Ascending aorta (tissue), 2 donors: ENCODE data around the gene PTGR3. TPM values are rescaled to one million over a fixed set of nuclear protein-coding genes. Genes with fewer than 3 reads are reported as not detected.
"Not testable (repeated sequence)": the region's sequence is repeated elsewhere in the genome, so short reads cannot be mapped to it uniquely, and the experiment has no call there.

ENCODE experiments used
- DNase-seq, 2 donors: peaks; one replicate each; pipeline ENCODE4 v3.0.0-alpha.2; 2019; ENCODE audit warnings: low spot score in 2 of 2
- H3K27ac ChIP-seq, 2 donors: fragments of 200-600 bp; sonication (generic); one replicate each; pipeline ENCODE4 v1.5.1; 2016 to 2017; ENCODE audit warnings: mild to moderate bottlenecking in 1 of 2
- H3K27me3 ChIP-seq: fragments of 200-600 bp; sonication (generic); one replicate; pipeline ENCODE4 v1.5.1; 2017
- H3K36me3 ChIP-seq, 2 donors: fragments of 200-600 bp; sonication (generic); one replicate each; pipeline ENCODE4 v1.5.1; 2016
- H3K4me1 ChIP-seq, 2 donors: fragments of 200-600 bp; sonication (generic); one replicate each; pipeline ENCODE4 v1.5.1; 2016 to 2017; ENCODE audit warnings: mild to moderate bottlenecking in 1 of 2
- H3K4me3 ChIP-seq, 2 donors: fragments of 200-600 bp; sonication (generic); one replicate each; pipeline ENCODE4 v1.5.1; 2016 to 2017; ENCODE audit warnings: mild to moderate bottlenecking in 1 of 2
- H3K9me3 ChIP-seq, 2 donors: fragments of 200-600 bp; sonication (generic); one replicate each; pipeline ENCODE4 v1.5.1; 2016
- intact Hi-C: fragments of 100-400 bp; cut with DNase I; formaldehyde crosslinking; loops from one replicate; pipeline ENCODE4 v1.15.1; 2023
- total RNA-seq: library from RNA; depleted of rRNA; stranded (reverse); fragments of >200 nt; gene quantifications from one replicate; pipeline ENCODE4 v1.1.0, GENCODE V29; 2016
- TF ChIP-seq, protein P1 (sequence below), 3 experiments: fragments of 200-600 bp in 2 of 3; fragments of 450-650 bp in 1 of 3; sonication (generic) in 2 of 3; IDR thresholded peaks; one replicate each; pipeline ENCODE4 v1.5.1; 2016 to 2019; ENCODE audit warnings: antibody characterized with exemption in 3 of 3, mild to moderate bottlenecking in 1 of 3, moderate library complexity in 1 of 3

PTGR3 gene
- total RNA-seq, 1 donor from 2014 or later = 10.1 TPM

GRCh38 chr18:75192899-75193298 is 16.0 kb downstream of the PTGR3 start:
- Histone ChIP-seq H3K27ac (no peak overlapping the region), H3K4me3 (no peak overlapping the region), H3K4me1 (no peaks in the 10 kb centered on the region), H3K36me3 (no peaks in the 10 kb centered on the region), H3K27me3 (no peaks in the 10 kb centered on the region), H3K9me3 (no peaks in the 10 kb centered on the region)
- DNase-seq = no peak
- intact Hi-C loops = no loop called here
- TF ChIP-seq, protein P1, sequence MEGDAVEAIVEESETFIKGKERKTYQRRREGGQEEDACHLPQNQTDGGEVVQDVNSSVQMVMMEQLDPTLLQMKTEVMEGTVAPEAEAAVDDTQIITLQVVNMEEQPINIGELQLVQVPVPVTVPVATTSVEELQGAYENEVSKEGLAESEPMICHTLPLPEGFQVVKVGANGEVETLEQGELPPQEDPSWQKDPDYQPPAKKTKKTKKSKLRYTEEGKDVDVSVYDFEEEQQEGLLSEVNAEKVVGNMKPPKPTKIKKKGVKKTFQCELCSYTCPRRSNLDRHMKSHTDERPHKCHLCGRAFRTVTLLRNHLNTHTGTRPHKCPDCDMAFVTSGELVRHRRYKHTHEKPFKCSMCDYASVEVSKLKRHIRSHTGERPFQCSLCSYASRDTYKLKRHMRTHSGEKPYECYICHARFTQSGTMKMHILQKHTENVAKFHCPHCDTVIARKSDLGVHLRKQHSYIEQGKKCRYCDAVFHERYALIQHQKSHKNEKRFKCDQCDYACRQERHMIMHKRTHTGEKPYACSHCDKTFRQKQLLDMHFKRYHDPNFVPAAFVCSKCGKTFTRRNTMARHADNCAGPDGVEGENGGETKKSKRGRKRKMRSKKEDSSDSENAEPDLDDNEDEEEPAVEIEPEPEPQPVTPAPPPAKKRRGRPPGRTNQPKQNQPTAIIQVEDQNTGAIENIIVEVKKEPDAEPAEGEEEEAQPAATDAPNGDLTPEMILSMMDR (IDR thresholded peaks at IDR 0.05) = no peak

DNA sequence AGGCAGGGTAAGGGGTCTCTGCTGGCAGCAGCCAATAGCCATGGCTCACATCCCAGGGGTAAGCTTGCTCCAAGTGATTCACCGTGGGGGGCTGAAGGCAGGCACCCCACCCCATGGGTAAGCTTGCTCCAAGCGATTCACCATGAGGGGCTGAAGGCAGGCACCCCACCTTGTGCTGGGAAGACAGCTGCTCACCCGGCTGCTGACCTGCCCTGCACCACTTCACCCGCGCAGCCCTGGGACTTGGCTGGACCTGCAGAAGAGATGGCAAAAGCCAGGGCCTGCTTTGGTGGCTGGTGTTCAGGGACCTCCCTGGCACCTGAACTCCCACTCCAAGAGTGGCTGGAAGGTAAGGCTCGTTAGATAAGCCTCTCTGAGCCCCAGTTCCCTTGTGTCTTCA is 19.2 kb downstream of the PTGR3 start:
- H3K27ac ChIP-seq = no peak overlapping the region
- H3K4me3 ChIP-seq = no peak overlapping the region
- TF ChIP-seq, protein P1 (IDR thresholded peaks at IDR 0.05) = no peak
- no peak for DNase-seq
- H3K27me3 ChIP-seq = no peaks in the 10 kb centered on the region
- no peaks in the 10 kb centered on the region for H3K36me3 ChIP-seq
- H3K4me1 ChIP-seq = no peaks in the 10 kb centered on the region
- intact Hi-C loops = no loop called here
- no peaks in the 10 kb centered on the region for H3K9me3 ChIP-seq

DNA sequence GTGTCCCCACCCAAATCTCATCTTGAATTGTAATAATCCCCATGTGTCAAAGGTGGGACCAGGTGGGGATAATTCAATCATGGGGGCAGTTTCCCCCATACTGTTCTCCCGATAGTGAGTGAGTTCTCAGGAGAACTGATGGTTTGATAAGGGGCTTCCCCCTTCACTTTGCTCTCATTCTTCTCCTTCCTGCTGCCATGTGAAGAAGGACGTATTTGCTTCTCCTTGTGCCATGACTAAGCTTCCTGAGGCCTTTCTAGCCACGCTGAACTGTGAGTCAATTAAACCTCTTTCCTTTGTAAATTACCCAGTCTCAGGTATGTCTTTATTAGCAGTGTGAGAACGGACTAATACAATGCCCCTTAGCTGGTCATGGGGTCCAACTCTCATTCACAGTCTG is 21.2 kb downstream of the PTGR3 start:
- H3K27me3 ChIP-seq, H3K4me3 ChIP-seq, DNase-seq, intact Hi-C loops, H3K4me1 ChIP-seq, H3K27ac ChIP-seq, H3K9me3 ChIP-seq, H3K36me3 ChIP-seq: not testable (repeated sequence)

DNA sequence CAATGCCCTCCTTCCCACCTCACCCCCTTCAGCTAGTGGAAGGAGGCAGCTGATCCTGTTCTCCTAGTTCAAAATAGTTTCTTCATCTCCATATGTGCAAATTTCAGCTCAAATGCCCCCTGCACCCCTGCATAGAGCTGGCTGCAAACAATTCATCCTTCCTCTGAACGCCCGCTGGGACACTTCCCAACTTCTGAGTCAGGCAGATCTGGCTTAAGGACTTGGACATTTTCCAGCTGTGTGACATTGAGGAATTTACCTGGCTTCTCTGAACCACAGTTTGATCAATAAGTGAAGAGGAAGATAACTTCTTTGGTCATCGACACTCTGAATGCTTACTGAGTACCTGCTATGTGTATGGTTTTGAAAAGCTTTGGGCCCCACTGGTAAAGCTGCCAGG is 23.5 kb downstream of the PTGR3 start:
- H3K27me3 ChIP-seq = no peaks in the 10 kb centered on the region
- H3K4me1 ChIP-seq = no peaks in the 10 kb centered on the region
- TF ChIP-seq, protein P1 (IDR thresholded peaks at IDR 0.05) = no peak
- no peak for DNase-seq
- no peaks in the 10 kb centered on the region for H3K36me3 ChIP-seq
- peaks cover 0 to 9% of the 10 kb centered on the region in 2 donors for H3K9me3 ChIP-seq
- intact Hi-C loops = no loop called here
- no peak overlapping the region for H3K27ac ChIP-seq
- no peak overlapping the region for H3K4me3 ChIP-seq

DNA sequence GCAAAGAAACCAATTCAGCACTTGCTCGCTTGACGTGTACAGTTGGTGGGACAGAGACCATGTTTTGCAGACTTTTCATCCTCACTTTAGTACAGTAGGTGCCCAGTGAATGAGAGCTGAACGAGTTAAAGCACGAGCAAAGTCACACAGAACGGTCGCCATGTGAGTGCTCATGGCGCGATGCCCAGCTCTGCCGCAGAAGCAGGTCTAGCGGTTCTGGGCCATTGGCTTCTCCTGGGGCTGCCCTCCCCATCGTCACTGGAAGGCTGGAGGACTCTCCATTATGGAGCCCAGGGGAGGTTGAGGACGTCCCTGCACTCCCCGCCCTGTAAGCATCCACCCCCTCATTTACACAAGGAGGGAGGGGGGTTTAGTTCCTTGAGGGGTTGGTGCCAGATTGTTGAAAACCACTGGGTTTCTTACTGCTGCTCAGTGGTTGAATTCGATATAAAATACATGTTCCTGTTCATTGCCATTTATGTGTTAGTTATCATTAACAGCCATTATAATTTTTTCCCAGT is 24.9 kb downstream of the PTGR3 start:
- Histone ChIP-seq H3K27me3 (no peaks in the 10 kb centered on the region), H3K4me1 (no peaks in the 10 kb centered on the region), H3K27ac (no peak overlapping the region), H3K36me3 (no peaks in the 10 kb centered on the region), H3K4me3 (no peak overlapping the region), H3K9me3 (peaks cover 0 to 9% of the 10 kb centered on the region in 2 donors)
- no peak for DNase-seq
- intact Hi-C loops = no loop called here
- TF ChIP-seq, protein P1 (IDR thresholded peaks at IDR 0.05) = no peak

DNA sequence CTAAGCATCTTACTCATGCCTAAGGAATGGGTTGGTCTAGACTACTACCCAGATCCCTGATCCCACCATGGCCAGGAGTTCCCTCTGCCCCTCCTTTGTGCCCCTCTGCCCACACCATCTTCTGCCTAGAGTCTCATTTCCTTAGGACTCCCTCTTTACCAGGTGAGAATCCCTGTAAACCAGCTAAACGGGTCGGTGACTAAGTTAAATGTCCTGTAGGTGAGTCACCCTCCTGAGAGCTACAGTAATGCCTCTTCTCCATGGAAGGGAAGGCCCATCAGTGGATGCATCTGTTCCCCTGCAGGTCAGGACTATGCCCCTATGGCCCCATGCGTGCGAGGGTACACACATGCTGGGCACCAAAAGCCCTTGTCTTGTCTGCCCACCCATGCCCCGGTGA is 25.4 kb downstream of the PTGR3 start:
- no peak for DNase-seq
- Histone ChIP-seq H3K4me3 (no peak overlapping the region), H3K4me1 (no peaks in the 10 kb centered on the region), H3K27me3 (no peaks in the 10 kb centered on the region), H3K27ac (no peak overlapping the region), H3K9me3 (peaks cover 0 to 9% of the 10 kb centered on the region in 2 donors), H3K36me3 (no peaks in the 10 kb centered on the region)
- TF ChIP-seq, protein P1 (IDR thresholded peaks at IDR 0.05) = no peak
- intact Hi-C loops = no loop called here
